HEK293 (cell line): ENCODE measurements around the gene ETV6.

Experiments
- CTCF ChIA-PET: fragments of 350-600 bp; formaldehyde crosslinking; extraction: SDS; loops from one replicate; lab custom pipeline; 2021; ENCODE audit warnings: antibody characterized with exemption; lab: Yijun Ruan, JAX
- POLR2A ChIA-PET: fragments of 300-600 bp; formaldehyde crosslinking; extraction: SDS; loops from one replicate; lab custom pipeline; 2020; ENCODE audit warnings: antibody characterized with exemption, inconsistent platforms; lab: Yijun Ruan, JAX
- H3K27ac ChIP-seq: fragments of 200-500 bp; sonication (Bioruptor generic); 2 replicates; pipeline ENCODE4 v1.5.1; 2014; ENCODE audit warnings: low read depth, low read length, control low read depth, inconsistent platforms; ENCODE audit errors: extremely low read depth
- H3K36me3 ChIP-seq, 2 experiments: fragments of 200-500 bp in 1 of 2; sonication (Bioruptor generic) in 1 of 2; 1 replicate in 1 of 2; 2 replicates in 1 of 2; pipeline ENCODE4 v1.5.1; 2014 to 2017; ENCODE audit warnings: inconsistent platforms in 2 of 2, low read length in 2 of 2; ENCODE audit not compliant: control insufficient read depth in 2 of 2, insufficient read depth in 1 of 2
- H3K4me1 ChIP-seq: fragments of 200-500 bp; sonication (Bioruptor generic); 2 replicates; pipeline ENCODE4 v1.5.1; 2014; ENCODE audit warnings: mild to moderate bottlenecking, low read length, inconsistent platforms; ENCODE audit not compliant: control insufficient read depth, insufficient read depth
- H3K4me3 ChIP-seq: 2 replicates; pipeline ENCODE4 v1.5.1; 2011; ENCODE audit warnings: low read depth, mild to moderate bottlenecking, control low read depth, low read length, moderate library complexity
- H3K9me3 ChIP-seq: fragments of 200-500 bp; sonication (Bioruptor generic); 2 replicates; pipeline ENCODE4 v1.5.1; 2014; ENCODE audit warnings: low read depth, low read length, inconsistent platforms; ENCODE audit not compliant: control insufficient read depth, insufficient read depth
- BCL11A ChIP-seq: fragments of 450-650 bp; formaldehyde crosslinking; IDR thresholded peaks from 2 replicates; pipeline ENCODE4 v1.5.1; 2016; ENCODE audit warnings: low read depth, missing biosample characterization, missing genetic modification characterization
- GFI1B ChIP-seq: fragments of 450-650 bp; formaldehyde crosslinking; IDR thresholded peaks from 2 replicates; pipeline ENCODE4 v1.5.1; 2016; ENCODE audit warnings: missing biosample characterization, missing genetic modification characterization
- GLI4 ChIP-seq: fragments of 450-650 bp; formaldehyde crosslinking; IDR thresholded peaks from 2 replicates; pipeline ENCODE4 v1.5.1; 2016; ENCODE audit warnings: missing biosample characterization, missing genetic modification characterization
- HOXD13 ChIP-seq: sonication (generic); formaldehyde crosslinking; IDR thresholded peaks from 2 replicates; pipeline ENCODE4 v1.8.0; 2022; ENCODE audit warnings: missing genetic modification reagents, borderline replicate concordance
- IKZF3 ChIP-seq: fragments of 450-650 bp; IDR thresholded peaks from 2 replicates; pipeline ENCODE4 v1.5.0; 2018; ENCODE audit warnings: missing biosample characterization, mild to moderate bottlenecking, missing genetic modification characterization, moderate library complexity
- KLF16 ChIP-seq: fragments of 450-650 bp; formaldehyde crosslinking; IDR thresholded peaks from 2 replicates; pipeline ENCODE4 v1.5.1; 2017; ENCODE audit warnings: missing biosample characterization, missing genetic modification characterization
- KLF8 ChIP-seq: fragments of 450-650 bp; formaldehyde crosslinking; IDR thresholded peaks from 2 replicates; pipeline ENCODE4 v1.5.1; 2016; ENCODE audit warnings: missing biosample characterization, missing genetic modification characterization
- MEIS1 ChIP-seq: sonication (generic); formaldehyde crosslinking; IDR thresholded peaks from 2 replicates; pipeline ENCODE4 v1.8.1; 2022; ENCODE audit warnings: missing genetic modification reagents, mild to moderate bottlenecking, borderline replicate concordance
- MZF1 ChIP-seq: fragments of 450-650 bp; formaldehyde crosslinking; IDR thresholded peaks from 2 replicates; pipeline ENCODE4 v1.5.1; 2017; ENCODE audit warnings: missing biosample characterization, missing genetic modification characterization, borderline replicate concordance
- ZBTB17 ChIP-seq: fragments of 450-650 bp; formaldehyde crosslinking; IDR thresholded peaks from 2 replicates; pipeline ENCODE4 v1.5.1; 2016; ENCODE audit warnings: missing biosample characterization, missing genetic modification characterization
- ZBTB21 ChIP-seq: fragments of 450-650 bp; formaldehyde crosslinking; IDR thresholded peaks from 2 replicates; pipeline ENCODE4 v1.5.1; 2017; ENCODE audit warnings: missing biosample characterization, missing genetic modification characterization
- ZNF133 ChIP-seq: fragments of 450-650 bp; formaldehyde crosslinking; IDR thresholded peaks from 2 replicates; pipeline ENCODE4 v1.5.1; 2016; ENCODE audit warnings: missing biosample characterization, missing genetic modification characterization
- ZNF16 ChIP-seq: fragments of 450-650 bp; formaldehyde crosslinking; IDR thresholded peaks from 2 replicates; pipeline ENCODE4 v1.5.1; 2016; ENCODE audit warnings: low read depth, missing biosample characterization, missing genetic modification characterization
- ZNF2 ChIP-seq: fragments of 450-650 bp; formaldehyde crosslinking; IDR thresholded peaks from 2 replicates; pipeline ENCODE4 v1.5.1; 2016; ENCODE audit warnings: missing biosample characterization, missing genetic modification characterization
- ZNF202 ChIP-seq: fragments of 450-650 bp; formaldehyde crosslinking; IDR thresholded peaks from 2 replicates; pipeline ENCODE4 v1.5.1; 2016; ENCODE audit warnings: missing biosample characterization, missing genetic modification characterization, borderline replicate concordance
- ZNF24 ChIP-seq: fragments of 450-650 bp; formaldehyde crosslinking; IDR thresholded peaks from 2 replicates; pipeline ENCODE4 v1.5.1; 2016; ENCODE audit warnings: missing biosample characterization, missing genetic modification characterization
- ZNF350 ChIP-seq: fragments of 450-650 bp; formaldehyde crosslinking; IDR thresholded peaks from 2 replicates; pipeline ENCODE4 v1.5.0; 2017; ENCODE audit warnings: missing biosample characterization, mild to moderate bottlenecking, missing genetic modification characterization
- ZNF354C ChIP-seq: fragments of 450-650 bp; formaldehyde crosslinking; IDR thresholded peaks from 2 replicates; pipeline ENCODE4 v1.5.1; 2016; ENCODE audit warnings: missing biosample characterization, missing genetic modification characterization, low read depth, borderline replicate concordance
- ZNF366 ChIP-seq: fragments of 450-650 bp; formaldehyde crosslinking; conservative IDR thresholded peaks from 2 replicates; pipeline ENCODE4 v1.5.1; 2016; ENCODE audit warnings: missing biosample characterization, missing genetic modification characterization
- ZNF416 ChIP-seq: fragments of 450-650 bp; formaldehyde crosslinking; IDR thresholded peaks from 2 replicates; pipeline ENCODE4 v1.5.1; 2016; ENCODE audit warnings: missing biosample characterization, missing genetic modification characterization
- ZNF473 ChIP-seq: fragments of 450-650 bp; formaldehyde crosslinking; IDR thresholded peaks from 2 replicates; pipeline ENCODE4 v1.5.1; 2017; ENCODE audit warnings: missing biosample characterization, missing genetic modification characterization
- ZNF510 ChIP-seq: fragments of 450-650 bp; formaldehyde crosslinking; IDR thresholded peaks from 2 replicates; pipeline ENCODE4 v1.5.1; 2018; ENCODE audit warnings: mild to moderate bottlenecking, missing genetic modification characterization, missing biosample characterization; ENCODE audit not compliant: insufficient replicate concordance
- ZNF555 ChIP-seq: fragments of 450-650 bp; formaldehyde crosslinking; conservative IDR thresholded peaks from 2 replicates; pipeline ENCODE4 v1.5.1; 2017; ENCODE audit warnings: missing biosample characterization, mild to moderate bottlenecking, missing genetic modification characterization, inconsistent platforms
- ZNF560 ChIP-seq: fragments of 450-650 bp; formaldehyde crosslinking; IDR thresholded peaks from 2 replicates; pipeline ENCODE4 v1.5.1; 2017; ENCODE audit warnings: missing biosample characterization, missing genetic modification characterization, borderline replicate concordance
- ZNF654 ChIP-seq: fragments of 450-650 bp; formaldehyde crosslinking; IDR thresholded peaks from 2 replicates; pipeline ENCODE4 v1.5.1; 2016; ENCODE audit warnings: low read depth, missing biosample characterization, missing genetic modification characterization
- ZNF658 ChIP-seq: fragments of 450-650 bp; formaldehyde crosslinking; IDR thresholded peaks from 2 replicates; pipeline ENCODE4; 2016; ENCODE audit warnings: missing biosample characterization, missing genetic modification characterization
- ZNF660 ChIP-seq: fragments of 450-650 bp; IDR thresholded peaks from 2 replicates; pipeline ENCODE4 v1.5.1; 2018; ENCODE audit warnings: missing biosample characterization, mild to moderate bottlenecking, missing genetic modification characterization
- TF ChIP-seq, protein P1 (sequence below): fragments of 450-650 bp; formaldehyde crosslinking; IDR thresholded peaks from 2 replicates; pipeline ENCODE4 v1.5.1; 2016; ENCODE audit warnings: missing biosample characterization, missing genetic modification characterization
- TF ChIP-seq, protein P2 (sequence below): fragments of 450-650 bp; formaldehyde crosslinking; IDR thresholded peaks from 2 replicates; pipeline ENCODE4 v1.5.0; 2017; ENCODE audit warnings: missing biosample characterization, missing genetic modification characterization, borderline replicate concordance

ETV6 gene

DNA sequence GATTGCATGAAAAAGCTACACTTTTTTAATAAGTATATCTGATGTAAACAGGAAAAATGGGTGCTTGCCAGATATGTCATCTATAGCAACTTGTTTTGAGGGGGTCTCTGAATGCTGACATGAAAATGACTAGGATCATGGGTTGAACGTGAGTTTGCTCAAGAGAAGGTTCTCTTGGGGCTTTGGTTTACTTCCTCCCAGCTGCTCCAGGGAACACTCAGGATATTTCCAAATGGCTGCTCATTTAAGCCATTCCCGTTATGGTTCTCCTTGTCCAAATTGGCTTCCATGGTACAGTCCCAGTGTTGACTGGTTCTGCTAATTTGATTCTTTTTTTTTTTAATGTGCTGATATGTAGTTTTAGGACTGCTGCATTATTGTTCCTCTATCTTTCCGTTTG lies 118.3 kb downstream of the ETV6 start:
- CTCF ChIA-PET = no interaction called here
- H3K27ac ChIP-seq = no peak overlapping the region
- H3K4me1 ChIP-seq = no peaks in the 10 kb centered on the region
- POLR2A ChIA-PET = no interaction called here
- H3K36me3 ChIP-seq = no peaks in the 10 kb centered on the region
- TF ChIP-seq ZNF660 (tag by site-specific recombination) (no peak), MEIS1 (CRISPR knock-in tag) (no peak), ZNF416 (tag by site-specific recombination) (no peak), HOXD13 (CRISPR knock-in tag) (no peak), ZNF658 (tag by site-specific recombination) (no peak), ZNF366 (tag by site-specific recombination) (no peak)
- no peak overlapping the region for H3K4me3 ChIP-seq
- H3K9me3 ChIP-seq = no peaks in the 10 kb centered on the region

DNA sequence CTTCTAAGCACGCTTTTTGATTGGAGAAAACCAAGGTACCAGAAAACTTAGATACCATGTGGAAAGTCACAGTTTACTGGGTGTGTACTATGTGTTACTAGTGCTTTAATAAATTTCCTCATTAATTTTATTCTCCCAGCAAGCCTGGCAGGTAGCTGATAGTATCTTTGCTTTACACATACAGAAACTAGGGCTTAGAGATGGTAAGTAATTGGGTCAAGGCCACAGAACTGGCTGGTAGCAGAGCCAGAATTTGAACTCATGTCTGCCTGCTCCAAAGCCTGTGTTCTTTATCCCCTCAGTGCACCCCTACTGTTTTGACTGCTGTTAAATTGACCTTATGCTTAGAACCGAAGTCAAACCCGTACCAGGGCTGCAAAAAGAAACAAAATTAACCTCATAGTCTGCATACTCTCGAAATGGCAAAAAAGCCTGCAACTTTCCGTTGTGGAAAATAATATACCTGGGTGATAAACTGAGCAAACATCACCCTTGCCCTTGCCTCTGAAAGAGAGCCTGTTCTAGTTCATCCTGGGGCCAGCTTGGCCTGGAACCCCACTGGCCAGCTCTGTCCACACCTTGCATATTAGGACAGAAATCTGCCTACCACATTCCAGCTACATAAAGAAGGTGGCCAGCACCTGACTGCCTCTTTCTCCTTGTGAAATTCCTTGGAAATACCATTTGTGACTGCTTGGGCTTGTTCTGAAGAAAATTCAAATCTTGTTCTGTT lies 118.9 kb downstream of the ETV6 start:
- Histone ChIP-seq H3K9me3 (no peaks in the 10 kb centered on the region), H3K27ac (no peak overlapping the region), H3K4me3 (no peak overlapping the region), H3K36me3 (no peaks in the 10 kb centered on the region), H3K4me1 (no peaks in the 10 kb centered on the region)
- TF ChIP-seq ZNF350 (no peak), BCL11A (no peak), ZNF2 (tag by site-specific recombination) (no peak), GLI4 (tag by site-specific recombination) (no peak), GFI1B (tag by site-specific recombination) (no peak), ZNF202 (no peak), ZNF654 (no peak), ZNF16 (no peak), MZF1 (tag by site-specific recombination) (no peak), ZNF658 (tag by site-specific recombination) (no peak), KLF16 (tag by site-specific recombination) (no peak)
- TF ChIP-seq, protein P1, sequence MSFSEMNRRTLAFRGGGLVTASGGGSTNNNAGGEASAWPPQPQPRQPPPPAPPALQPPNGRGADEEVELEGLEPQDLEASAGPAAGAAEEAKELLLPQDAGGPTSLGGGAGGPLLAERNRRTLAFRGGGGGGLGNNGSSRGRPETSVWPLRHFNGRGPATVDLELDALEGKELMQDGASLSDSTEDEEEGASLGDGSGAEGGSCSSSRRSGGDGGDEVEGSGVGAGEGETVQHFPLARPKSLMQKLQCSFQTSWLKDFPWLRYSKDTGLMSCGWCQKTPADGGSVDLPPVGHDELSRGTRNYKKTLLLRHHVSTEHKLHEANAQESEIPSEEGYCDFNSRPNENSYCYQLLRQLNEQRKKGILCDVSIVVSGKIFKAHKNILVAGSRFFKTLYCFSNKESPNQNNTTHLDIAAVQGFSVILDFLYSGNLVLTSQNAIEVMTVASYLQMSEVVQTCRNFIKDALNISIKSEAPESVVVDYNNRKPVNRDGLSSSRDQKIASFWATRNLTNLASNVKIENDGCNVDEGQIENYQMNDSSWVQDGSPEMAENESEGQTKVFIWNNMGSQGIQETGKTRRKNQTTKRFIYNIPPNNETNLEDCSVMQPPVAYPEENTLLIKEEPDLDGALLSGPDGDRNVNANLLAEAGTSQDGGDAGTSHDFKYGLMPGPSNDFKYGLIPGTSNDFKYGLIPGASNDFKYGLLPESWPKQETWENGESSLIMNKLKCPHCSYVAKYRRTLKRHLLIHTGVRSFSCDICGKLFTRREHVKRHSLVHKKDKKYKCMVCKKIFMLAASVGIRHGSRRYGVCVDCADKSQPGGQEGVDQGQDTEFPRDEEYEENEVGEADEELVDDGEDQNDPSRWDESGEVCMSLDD (tag by site-specific recombination) = no peak
- CTCF ChIA-PET = no interaction called here
- POLR2A ChIA-PET = no interaction called here

DNA sequence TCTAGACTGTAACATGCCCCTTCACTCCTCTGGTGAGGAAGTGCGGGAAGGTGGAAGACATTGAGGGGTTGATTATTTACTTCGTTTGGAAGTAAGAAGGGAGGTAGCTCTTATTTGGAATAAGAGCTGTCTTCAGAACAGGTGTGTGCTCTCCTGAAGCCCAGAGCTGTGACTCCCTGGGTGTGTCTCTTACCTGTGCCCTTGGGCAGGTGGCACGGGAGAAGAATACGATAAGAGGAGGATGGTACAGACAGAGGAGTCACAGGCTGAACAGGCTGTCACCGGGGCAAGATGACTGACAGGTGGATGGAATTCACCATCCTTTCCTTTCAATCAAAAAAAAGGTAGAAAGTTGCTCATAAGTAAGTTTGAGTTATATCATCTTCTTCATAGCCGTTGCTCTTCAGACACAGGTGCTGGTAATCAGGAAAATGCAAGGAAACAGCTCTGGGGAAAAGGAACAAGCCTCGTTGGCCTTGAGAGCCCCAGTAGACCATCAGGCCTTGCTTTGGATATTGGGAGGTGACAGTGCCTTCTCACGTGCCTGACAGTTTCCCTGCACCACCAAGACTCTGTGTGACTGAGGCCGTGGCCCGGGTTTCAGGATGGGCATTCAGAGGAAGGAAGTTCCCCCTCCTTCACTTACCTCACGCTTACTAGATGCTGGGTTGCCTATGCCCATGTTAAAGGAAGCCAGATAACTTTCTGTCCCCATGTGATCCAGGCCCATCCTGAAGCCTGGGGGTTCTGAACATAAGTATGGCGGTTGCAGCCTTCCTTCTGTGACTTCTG lies 120.4 kb downstream of the ETV6 start:
- H3K9me3 ChIP-seq = no peaks in the 10 kb centered on the region
- H3K4me3 ChIP-seq = no peak overlapping the region
- POLR2A ChIA-PET = no interaction called here
- TF ChIP-seq ZNF133 (no peak), KLF8 (tag by site-specific recombination) (no peak), ZNF354C (tag by site-specific recombination) (no peak), ZNF473 (tag by site-specific recombination) (no peak), ZNF555 (tag by site-specific recombination) (no peak), ZBTB21 (no peak), ZNF24 (tag by site-specific recombination) (no peak), ZNF560 (no peak), IKZF3 (tag by site-specific recombination) (no peak), ZBTB17 (no peak), ZNF510 (no peak)
- TF ChIP-seq, protein P2, sequence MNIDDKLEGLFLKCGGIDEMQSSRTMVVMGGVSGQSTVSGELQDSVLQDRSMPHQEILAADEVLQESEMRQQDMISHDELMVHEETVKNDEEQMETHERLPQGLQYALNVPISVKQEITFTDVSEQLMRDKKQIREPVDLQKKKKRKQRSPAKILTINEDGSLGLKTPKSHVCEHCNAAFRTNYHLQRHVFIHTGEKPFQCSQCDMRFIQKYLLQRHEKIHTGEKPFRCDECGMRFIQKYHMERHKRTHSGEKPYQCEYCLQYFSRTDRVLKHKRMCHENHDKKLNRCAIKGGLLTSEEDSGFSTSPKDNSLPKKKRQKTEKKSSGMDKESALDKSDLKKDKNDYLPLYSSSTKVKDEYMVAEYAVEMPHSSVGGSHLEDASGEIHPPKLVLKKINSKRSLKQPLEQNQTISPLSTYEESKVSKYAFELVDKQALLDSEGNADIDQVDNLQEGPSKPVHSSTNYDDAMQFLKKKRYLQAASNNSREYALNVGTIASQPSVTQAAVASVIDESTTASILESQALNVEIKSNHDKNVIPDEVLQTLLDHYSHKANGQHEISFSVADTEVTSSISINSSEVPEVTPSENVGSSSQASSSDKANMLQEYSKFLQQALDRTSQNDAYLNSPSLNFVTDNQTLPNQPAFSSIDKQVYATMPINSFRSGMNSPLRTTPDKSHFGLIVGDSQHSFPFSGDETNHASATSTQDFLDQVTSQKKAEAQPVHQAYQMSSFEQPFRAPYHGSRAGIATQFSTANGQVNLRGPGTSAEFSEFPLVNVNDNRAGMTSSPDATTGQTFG = no peak
- H3K27ac ChIP-seq = no peak overlapping the region
- CTCF ChIA-PET = no interaction called here
- no peaks in the 10 kb centered on the region for H3K4me1 ChIP-seq
- H3K36me3 ChIP-seq = no peaks in the 10 kb centered on the region
